HL-60 (cell line): ENCODE results near the gene MDH2.
"Not testable (repeated sequence)": the region's sequence is repeated elsewhere in the genome, so short reads cannot be mapped to it uniquely, and the experiment has no call there.

ENCODE experiments used
- DNase-seq, 2 experiments: peaks; one replicate each; pipeline ENCODE4 v3.0.0-alpha.2; 2010 to 2020; ENCODE audit warnings: low read depth in 1 of 2, low spot score in 1 of 2
- H3K27ac ChIP-seq: fragments of 250-450 bp; sonication (Bioruptor Pico); replicated peaks from 2 replicates; pipeline ENCODE4 v1.5.1; 2020; ENCODE audit warnings: mild to moderate bottlenecking, moderate library complexity
- H3K27me3 ChIP-seq: fragments of 250-450 bp; sonication (Bioruptor Pico); 2 replicates; pipeline ENCODE4 v1.5.1; 2021; ENCODE audit warnings: mild to moderate bottlenecking, moderate library complexity; ENCODE audit not compliant: insufficient read depth, poor library complexity, severe bottlenecking
- H3K4me3 ChIP-seq: replicated peaks from 2 replicates; pipeline ENCODE4 v1.5.1; 2011; ENCODE audit warnings: mild to moderate bottlenecking, control low read depth, low read length; ENCODE audit not compliant: insufficient read depth
- GABPA ChIP-seq: IDR thresholded peaks from 2 replicates; pipeline ENCODE4 v1.6.1; 2012; ENCODE audit warnings: low read depth
- POLR2AphosphoS5 ChIP-seq: IDR thresholded peaks from 2 replicates; pipeline ENCODE4 v1.6.1; 2012; ENCODE audit warnings: low read depth
- SPI1 ChIP-seq: IDR thresholded peaks from 2 replicates; pipeline ENCODE4 v1.6.1; 2012; ENCODE audit warnings: low read depth, mild to moderate bottlenecking, borderline replicate concordance
- TF ChIP-seq, protein P1 (sequence below): IDR thresholded peaks from one replicate; pipeline ENCODE4 v1.5.1; 2011; ENCODE audit warnings: low read length, control low read depth, inconsistent platforms; ENCODE audit not compliant: insufficient read depth
- TF ChIP-seq, protein P2 (sequence below): IDR thresholded peaks from 2 replicates; pipeline ENCODE4 v1.6.1; 2012; ENCODE audit warnings: low read depth; ENCODE audit not compliant: insufficient replicate concordance

Gene MDH2

DNA sequence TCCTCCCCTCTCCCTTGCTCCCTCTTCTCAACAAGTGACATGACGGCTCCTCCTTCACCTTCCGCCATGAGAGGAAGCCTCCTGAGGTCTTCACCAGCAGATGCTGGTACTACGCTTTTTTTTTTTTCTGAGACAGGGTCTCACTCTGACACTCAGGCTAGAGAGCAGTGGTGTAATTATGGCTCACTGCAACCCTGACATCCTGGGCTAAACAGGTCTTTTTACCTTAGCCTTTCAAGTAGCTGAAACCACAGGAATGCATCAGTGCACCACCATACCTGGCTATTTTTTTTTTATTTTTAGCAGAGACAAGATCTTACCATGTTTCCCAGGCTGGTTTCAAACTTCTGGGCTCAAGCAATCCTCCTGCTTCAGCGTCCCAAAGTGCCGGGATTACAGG lies 43.6 kb downstream of the MDH2 start:
- TF ChIP-seq, protein P1, sequence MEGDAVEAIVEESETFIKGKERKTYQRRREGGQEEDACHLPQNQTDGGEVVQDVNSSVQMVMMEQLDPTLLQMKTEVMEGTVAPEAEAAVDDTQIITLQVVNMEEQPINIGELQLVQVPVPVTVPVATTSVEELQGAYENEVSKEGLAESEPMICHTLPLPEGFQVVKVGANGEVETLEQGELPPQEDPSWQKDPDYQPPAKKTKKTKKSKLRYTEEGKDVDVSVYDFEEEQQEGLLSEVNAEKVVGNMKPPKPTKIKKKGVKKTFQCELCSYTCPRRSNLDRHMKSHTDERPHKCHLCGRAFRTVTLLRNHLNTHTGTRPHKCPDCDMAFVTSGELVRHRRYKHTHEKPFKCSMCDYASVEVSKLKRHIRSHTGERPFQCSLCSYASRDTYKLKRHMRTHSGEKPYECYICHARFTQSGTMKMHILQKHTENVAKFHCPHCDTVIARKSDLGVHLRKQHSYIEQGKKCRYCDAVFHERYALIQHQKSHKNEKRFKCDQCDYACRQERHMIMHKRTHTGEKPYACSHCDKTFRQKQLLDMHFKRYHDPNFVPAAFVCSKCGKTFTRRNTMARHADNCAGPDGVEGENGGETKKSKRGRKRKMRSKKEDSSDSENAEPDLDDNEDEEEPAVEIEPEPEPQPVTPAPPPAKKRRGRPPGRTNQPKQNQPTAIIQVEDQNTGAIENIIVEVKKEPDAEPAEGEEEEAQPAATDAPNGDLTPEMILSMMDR, result no peak
- TF ChIP-seq POLR2AphosphoS5 (no peak), GABPA (no peak), SPI1 (no peak)
- TF ChIP-seq, protein P2, sequence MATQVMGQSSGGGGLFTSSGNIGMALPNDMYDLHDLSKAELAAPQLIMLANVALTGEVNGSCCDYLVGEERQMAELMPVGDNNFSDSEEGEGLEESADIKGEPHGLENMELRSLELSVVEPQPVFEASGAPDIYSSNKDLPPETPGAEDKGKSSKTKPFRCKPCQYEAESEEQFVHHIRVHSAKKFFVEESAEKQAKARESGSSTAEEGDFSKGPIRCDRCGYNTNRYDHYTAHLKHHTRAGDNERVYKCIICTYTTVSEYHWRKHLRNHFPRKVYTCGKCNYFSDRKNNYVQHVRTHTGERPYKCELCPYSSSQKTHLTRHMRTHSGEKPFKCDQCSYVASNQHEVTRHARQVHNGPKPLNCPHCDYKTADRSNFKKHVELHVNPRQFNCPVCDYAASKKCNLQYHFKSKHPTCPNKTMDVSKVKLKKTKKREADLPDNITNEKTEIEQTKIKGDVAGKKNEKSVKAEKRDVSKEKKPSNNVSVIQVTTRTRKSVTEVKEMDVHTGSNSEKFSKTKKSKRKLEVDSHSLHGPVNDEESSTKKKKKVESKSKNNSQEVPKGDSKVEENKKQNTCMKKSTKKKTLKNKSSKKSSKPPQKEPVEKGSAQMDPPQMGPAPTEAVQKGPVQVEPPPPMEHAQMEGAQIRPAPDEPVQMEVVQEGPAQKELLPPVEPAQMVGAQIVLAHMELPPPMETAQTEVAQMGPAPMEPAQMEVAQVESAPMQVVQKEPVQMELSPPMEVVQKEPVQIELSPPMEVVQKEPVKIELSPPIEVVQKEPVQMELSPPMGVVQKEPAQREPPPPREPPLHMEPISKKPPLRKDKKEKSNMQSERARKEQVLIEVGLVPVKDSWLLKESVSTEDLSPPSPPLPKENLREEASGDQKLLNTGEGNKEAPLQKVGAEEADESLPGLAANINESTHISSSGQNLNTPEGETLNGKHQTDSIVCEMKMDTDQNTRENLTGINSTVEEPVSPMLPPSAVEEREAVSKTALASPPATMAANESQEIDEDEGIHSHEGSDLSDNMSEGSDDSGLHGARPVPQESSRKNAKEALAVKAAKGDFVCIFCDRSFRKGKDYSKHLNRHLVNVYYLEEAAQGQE, result no peak
- Histone ChIP-seq H3K27me3 (no peaks in the 10 kb centered on the region), H3K4me3 (no peak overlapping the region), H3K27ac (no peak overlapping the region)
- no peak for DNase-seq

DNA sequence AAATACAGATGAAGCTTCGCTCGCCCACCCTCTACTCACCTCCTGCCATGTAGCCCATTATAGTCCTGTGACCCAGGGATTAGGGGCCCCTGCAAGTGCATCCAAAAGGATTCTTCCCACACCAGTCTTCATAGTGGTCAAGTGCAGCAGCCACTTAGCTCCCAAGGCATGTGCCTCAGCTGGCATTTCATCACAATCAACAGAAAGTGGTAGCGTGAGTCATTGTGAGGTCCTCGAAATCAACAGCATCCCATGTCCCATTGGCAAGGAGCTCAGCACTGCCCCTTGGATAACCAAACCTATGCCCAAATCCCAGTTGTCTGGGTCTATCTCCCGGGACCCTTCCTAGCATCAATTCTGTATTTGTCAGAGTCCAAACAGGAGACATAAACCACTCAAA lies 45.6 kb downstream of the MDH2 start:
- not testable (repeated sequence) for H3K27me3 ChIP-seq, H3K4me3 ChIP-seq, H3K27ac ChIP-seq, DNase-seq

DNA sequence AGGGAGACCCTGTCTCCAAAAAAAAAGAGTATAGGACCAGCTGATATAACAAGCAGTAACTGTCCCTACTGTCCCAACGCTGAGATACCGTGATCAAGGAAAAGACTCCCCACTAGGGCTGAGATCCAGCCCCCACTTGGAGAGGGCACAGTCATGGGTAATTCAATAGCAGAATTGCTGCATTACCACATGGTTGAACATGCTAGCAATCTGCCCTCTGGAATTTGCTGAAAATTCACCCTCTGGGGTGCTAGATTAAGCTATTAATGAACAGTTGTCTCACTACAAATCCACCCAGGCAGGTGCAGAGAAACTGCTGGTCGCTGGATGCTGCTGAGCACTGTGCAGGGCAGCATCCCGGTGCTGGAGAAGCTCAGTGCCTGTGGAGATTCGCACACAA lies 46.4 kb downstream of the MDH2 start:
- not testable (repeated sequence) for H3K4me3 ChIP-seq, H3K27ac ChIP-seq, H3K27me3 ChIP-seq, DNase-seq

DNA sequence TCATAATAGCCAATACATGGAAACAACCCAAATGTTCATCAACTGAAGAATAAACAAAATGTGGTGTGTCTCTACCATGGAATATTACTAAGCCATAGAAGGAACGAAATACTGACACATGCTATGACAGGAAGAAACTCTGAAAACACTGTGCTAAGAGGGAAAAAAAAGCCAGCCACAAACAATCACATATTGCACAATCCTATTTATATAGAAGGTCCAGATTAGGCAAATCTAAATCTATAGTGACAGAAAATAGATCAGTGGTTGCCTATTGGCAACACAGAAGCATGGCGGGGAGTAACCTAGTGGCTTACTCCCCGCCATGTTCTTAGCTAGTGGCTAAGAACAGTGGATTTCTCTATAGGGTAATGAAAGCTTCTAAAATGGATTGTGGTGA lies 48.0 kb downstream of the MDH2 start:
- Histone ChIP-seq H3K27ac (no peak overlapping the region), H3K27me3 (no peaks in the 10 kb centered on the region), H3K4me3 (no peak overlapping the region)
- no peak for DNase-seq
- TF ChIP-seq GABPA, result no peak
- no peak for TF ChIP-seq SPI1
- TF ChIP-seq, protein P2, result no peak
- TF ChIP-seq POLR2AphosphoS5, result no peak
- TF ChIP-seq, protein P1, result no peak

DNA sequence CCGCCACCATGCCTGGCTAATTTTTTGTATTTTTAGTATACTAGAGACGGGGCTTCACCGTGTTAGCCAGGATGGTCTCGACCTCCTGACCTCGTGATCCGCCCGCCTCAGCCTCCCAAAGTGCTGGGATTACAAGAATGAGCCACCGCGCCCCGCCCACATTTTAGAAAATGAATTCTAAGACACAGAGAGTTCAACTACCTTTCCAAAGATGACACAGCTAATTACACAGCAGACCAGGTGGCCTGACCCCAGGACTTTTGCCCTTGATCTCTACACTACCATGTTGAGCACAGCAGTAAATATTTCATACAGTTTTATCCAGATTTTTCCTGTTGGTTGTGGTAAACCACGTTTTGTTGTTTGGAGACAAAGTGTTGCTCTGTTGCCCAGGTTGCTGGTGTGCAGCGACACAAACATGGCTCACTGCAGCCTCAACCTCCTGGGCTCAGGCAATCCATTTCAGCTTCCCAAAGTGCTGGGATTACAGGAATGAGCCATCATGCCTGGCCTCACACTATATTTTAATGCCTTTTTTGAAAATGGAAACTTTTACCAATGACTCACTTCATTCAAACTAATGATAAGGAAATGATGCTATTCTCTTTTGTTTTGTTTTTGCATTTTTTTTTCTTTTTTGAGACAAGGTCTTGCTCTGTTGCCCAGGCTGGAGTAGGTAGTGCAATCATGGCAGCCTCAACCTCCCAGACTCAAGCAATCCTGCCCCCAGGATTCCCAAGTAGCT lies 54.0 kb downstream of the MDH2 start:
- not testable (repeated sequence) for H3K4me3 ChIP-seq, H3K27me3 ChIP-seq, H3K27ac ChIP-seq, DNase-seq

DNA sequence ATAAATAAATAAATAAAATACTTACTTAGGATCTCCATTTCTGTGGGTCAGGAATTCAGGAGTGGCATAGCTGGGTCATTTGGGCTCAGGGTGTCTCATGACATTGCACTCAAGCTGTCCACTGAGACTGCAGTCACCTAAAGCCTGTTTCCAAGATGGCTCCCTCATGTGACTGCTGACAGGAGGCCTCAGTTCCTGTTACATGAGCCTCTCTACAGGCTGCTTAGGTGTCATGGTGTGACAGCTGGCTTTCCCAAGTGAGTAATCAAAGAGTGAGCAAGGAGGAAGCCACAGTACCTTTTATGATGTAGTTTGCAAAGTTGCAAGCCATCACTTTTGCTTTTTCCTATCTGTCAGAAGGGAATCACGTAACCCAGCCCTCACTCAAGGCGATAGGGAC lies 55.9 kb downstream of the MDH2 start:
- not testable (repeated sequence) for DNase-seq, H3K27ac ChIP-seq

DNA sequence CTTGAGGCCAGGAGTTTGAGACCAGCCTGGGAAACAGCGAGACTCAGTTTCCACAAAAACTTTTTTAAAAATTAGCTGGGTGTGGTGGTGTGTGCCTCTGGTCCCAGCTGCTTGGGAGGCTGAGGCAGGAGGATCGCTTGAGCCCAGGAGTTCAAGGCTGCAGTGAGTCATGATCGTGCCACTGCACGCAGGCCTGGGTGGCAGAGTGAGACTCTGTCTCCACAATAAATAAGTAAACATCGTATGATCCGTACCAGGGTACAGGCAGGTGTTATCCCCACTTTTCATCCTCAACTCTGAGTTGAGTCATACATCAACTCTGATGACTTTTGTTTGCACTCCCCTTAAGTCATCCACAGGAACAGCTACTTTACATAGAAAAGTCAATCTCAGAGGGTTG lies 58.2 kb downstream of the MDH2 start:
- H3K27ac ChIP-seq, DNase-seq, H3K4me3 ChIP-seq, H3K27me3 ChIP-seq: not testable (repeated sequence)

More for the DNA sequence above, 55.9 kb downstream of the MDH2 start:
- H3K27me3 ChIP-seq, H3K4me3 ChIP-seq: not testable (repeated sequence)
